H9 (cell line): ENCODE results near the gene SNAPC2. TPM values are rescaled to one million over a fixed set of nuclear protein-coding genes. Genes with fewer than 3 reads are reported as not detected.

Experiments
- DNase-seq: peaks from one replicate; pipeline ENCODE4 v3.0.0-alpha.2; 2017
- H2AFZ ChIP-seq: one replicate; pipeline ENCODE4 v1.6.1; 2013; ENCODE audit warnings: mild to moderate bottlenecking, low read length, control low read depth, moderate library complexity
- H2AK5ac ChIP-seq: 2 replicates; pipeline ENCODE4 v1.6.1; 2013; ENCODE audit warnings: low read length, control low read depth, mixed read lengths; ENCODE audit not compliant: insufficient read length
- H2BK120ac ChIP-seq: one replicate; pipeline ENCODE4 v1.6.1; 2013; ENCODE audit warnings: low read depth, mild to moderate bottlenecking, low read length, control low read depth, inconsistent platforms; ENCODE audit not compliant: poor library complexity, severe bottlenecking
- H2BK12ac ChIP-seq: 2 replicates; pipeline ENCODE4 v1.6.1; 2013; ENCODE audit warnings: low read length, control low read depth, mixed read lengths, low read depth; ENCODE audit not compliant: insufficient read length
- H2BK15ac ChIP-seq: 2 replicates; pipeline ENCODE4 v1.6.1; 2013; ENCODE audit warnings: low read depth, low read length, control low read depth
- H2BK20ac ChIP-seq: one replicate; pipeline ENCODE4 v1.6.1; 2013; ENCODE audit warnings: low read depth, mild to moderate bottlenecking, low read length, control low read depth, inconsistent platforms; ENCODE audit not compliant: poor library complexity, severe bottlenecking
- H2BK5ac ChIP-seq: 2 replicates; pipeline ENCODE4 v1.6.1; 2013; ENCODE audit warnings: low read length, control low read depth, mixed read lengths; ENCODE audit not compliant: insufficient read length
- H3K14ac ChIP-seq: 2 replicates; pipeline ENCODE4 v1.6.1; 2013; ENCODE audit warnings: low read length, control low read depth; ENCODE audit not compliant: insufficient read depth
- H3K18ac ChIP-seq: 2 replicates; pipeline ENCODE4 v1.6.1; 2013; ENCODE audit warnings: low read depth, mild to moderate bottlenecking, mixed read lengths, low read length, control low read depth; ENCODE audit not compliant: insufficient read length
- H3K23ac ChIP-seq: 2 replicates; pipeline ENCODE4 v1.6.1; 2013; ENCODE audit warnings: low read length, control low read depth, mixed read lengths, low read depth; ENCODE audit not compliant: insufficient read length
- H3K23me2 ChIP-seq: 2 replicates; pipeline ENCODE4 v1.6.1; 2013; ENCODE audit warnings: low read depth, mild to moderate bottlenecking, mixed read lengths, low read length, control low read depth; ENCODE audit not compliant: insufficient read length, poor library complexity, severe bottlenecking
- H3K27ac ChIP-seq: 2 replicates; pipeline ENCODE4 v1.5.1; 2013; ENCODE audit warnings: low read length, control low read depth, mixed read lengths, low read depth; ENCODE audit not compliant: insufficient read length
- H3K27me3 ChIP-seq: 2 replicates; pipeline ENCODE4 v1.6.1; 2013; ENCODE audit warnings: low read length, control low read depth, inconsistent platforms; ENCODE audit not compliant: insufficient read depth
- H3K4ac ChIP-seq: 2 replicates; pipeline ENCODE4 v1.6.1; 2013; ENCODE audit warnings: low read depth, mild to moderate bottlenecking, control low read depth, inconsistent platforms, low read length, moderate library complexity
- H3K4me1 ChIP-seq: 2 replicates; pipeline ENCODE4 v1.6.1; 2013; ENCODE audit warnings: low read length, control low read depth, inconsistent platforms; ENCODE audit not compliant: insufficient read depth
- H3K4me2 ChIP-seq: 2 replicates; pipeline ENCODE4 v1.6.1; 2013; ENCODE audit warnings: low read length, control low read depth, mixed read lengths; ENCODE audit not compliant: insufficient read length, insufficient read depth
- H3K56ac ChIP-seq: 2 replicates; pipeline ENCODE4 v1.6.1; 2013; ENCODE audit warnings: low read depth, mild to moderate bottlenecking, mixed read lengths, low read length, control low read depth; ENCODE audit not compliant: insufficient read length
- H3K79me1 ChIP-seq: 2 replicates; pipeline ENCODE4 v1.6.1; 2013; ENCODE audit warnings: low read depth, mild to moderate bottlenecking, moderate library complexity, low read length, control low read depth, inconsistent platforms; ENCODE audit not compliant: insufficient read depth, poor library complexity, severe bottlenecking
- H3K79me2 ChIP-seq: 2 replicates; pipeline ENCODE4 v1.6.1; 2013; ENCODE audit warnings: low read length, control low read depth, inconsistent platforms; ENCODE audit not compliant: insufficient read depth
- H3K9ac ChIP-seq: 2 replicates; pipeline ENCODE4 v1.6.1; 2013; ENCODE audit warnings: low read length, control low read depth, mixed read lengths; ENCODE audit not compliant: insufficient read length; ENCODE audit errors: extremely low read depth
- H3K9me3 ChIP-seq: one replicate; pipeline ENCODE4 v1.6.1; 2013; ENCODE audit warnings: low read depth, low read length, inconsistent platforms; ENCODE audit not compliant: control insufficient read depth
- H3T11ph ChIP-seq: one replicate; pipeline ENCODE4 v1.6.1; 2013; ENCODE audit warnings: mild to moderate bottlenecking, low read length, control low read depth, inconsistent platforms
- H4K20me1 ChIP-seq: one replicate; pipeline ENCODE4 v1.6.1; 2013; ENCODE audit not compliant: control insufficient read depth, insufficient read length, insufficient read depth
- H4K5ac ChIP-seq: 2 replicates; pipeline ENCODE4 v1.6.1; 2013; ENCODE audit warnings: low read depth, mild to moderate bottlenecking, mixed read lengths, low read length, control low read depth; ENCODE audit not compliant: insufficient read length
- H4K8ac ChIP-seq: replicated peaks from 2 replicates; pipeline ENCODE4 v1.6.1; 2013; ENCODE audit warnings: low read length, control low read depth, mixed read lengths, low read depth; ENCODE audit not compliant: insufficient read length
- H4K91ac ChIP-seq: 2 replicates; pipeline ENCODE4 v1.6.1; 2013; ENCODE audit warnings: low read depth, mild to moderate bottlenecking, moderate library complexity, mixed read lengths, low read length, control low read depth; ENCODE audit not compliant: insufficient read length
- H3K27ac Mint-ChIP-seq, 3 experiments: 2 replicates in 2 of 3; 3 replicates in 1 of 3; pipeline ENCODE4 v1.8.0; 2020 to 2021; ENCODE audit warnings: mixed read lengths in 3 of 3, mild to moderate bottlenecking in 1 of 3, moderate library complexity in 1 of 3
- H3K27me3 Mint-ChIP-seq: 2 replicates; pipeline ENCODE4 v1.8.0; 2021; ENCODE audit warnings: low read depth, mild to moderate bottlenecking, moderate library complexity, mixed read lengths
- H3K36me3 Mint-ChIP-seq, 3 experiments: 2 replicates in 2 of 3; 3 replicates in 1 of 3; pipeline ENCODE4 v1.8.0; 2020 to 2021; ENCODE audit warnings: low read depth in 3 of 3, mixed read lengths in 3 of 3; ENCODE audit not compliant: insufficient read depth in 1 of 3
- H3K4me1 Mint-ChIP-seq, 2 experiments: 2 replicates each; pipeline ENCODE4 v1.8.0; 2020; ENCODE audit warnings: mixed read lengths in 2 of 2
- H3K4me3 Mint-ChIP-seq, 2 experiments: 2 replicates in 1 of 2; 3 replicates in 1 of 2; pipeline ENCODE4 v1.8.0; 2020 to 2021; ENCODE audit warnings: mild to moderate bottlenecking in 2 of 2, mixed read lengths in 2 of 2, moderate library complexity in 1 of 2
- H3K9me3 Mint-ChIP-seq, 2 experiments: 2 replicates in 1 of 2; 3 replicates in 1 of 2; pipeline ENCODE4 v1.8.0; 2020; ENCODE audit warnings: mild to moderate bottlenecking in 2 of 2, mixed read lengths in 2 of 2, moderate library complexity in 1 of 2
- WGBS: extraction: QIAGEN DNeasy Blood & Tissue Kit; methylation state at CpG from one replicate; pipeline ENCODE4 v1.1.7; 2013; ENCODE audit warnings: missing lambda C conversion rate, low lambda C conversion rate, mixed read lengths; ENCODE audit not compliant: insufficient read length; ENCODE audit errors: extremely low coverage; 5-methylcytosine and 5-hydroxymethylcytosine counted together
- total RNA-seq: library from RNA; stranded (reverse); gene quantifications from 2 replicates; pipeline ENCODE4 v1.2.1, GENCODE V29; 2021
- TF ChIP-seq, protein P1 (sequence below): fragments of 200-600 bp; sonication (generic); conservative IDR thresholded peaks from 3 replicates; pipeline ENCODE4 v1.8.0; 2021; ENCODE audit warnings: antibody characterized with exemption, mild to moderate bottlenecking

The SNAPC2 gene
- total RNA-seq, 1 experiment from 2014 or later, result 17.8 TPM

- H3K23me2 ChIP-seq, result peaks cover 16% of the 10 kb centered on the region
- no peak overlapping the region for H3K14ac ChIP-seq
- H4K5ac ChIP-seq, result no peak overlapping the region
- Mint-ChIP-seq H3K36me3 (peaks cover 10 to 21% (median 11%) of the 10 kb centered on the region in 3 experiments), H3K4me3 (no peak overlapping the region), H3K27ac (no peak overlapping the region), H3K9me3 (no peaks in the 10 kb centered on the region; a peak in 3 of 5 replicates), H3K27me3 (peaks cover 3% of the 10 kb centered on the region; the same call in 1 of the 2 replicates), H3K4me1 (peaks cover 12 to 19% of the 10 kb centered on the region in 2 experiments)
- H3K9ac ChIP-seq, result no peak overlapping the region
- DNase-seq, result no peak
- no peak overlapping the region for H2AK5ac ChIP-seq
- no peaks in the 10 kb centered on the region for H3K79me1 ChIP-seq
- 0 out of 2 replicates have a peak, but pooled peaks cover 4% of the 10 kb centered on the region for H3K4me1 ChIP-seq
- H4K20me1 ChIP-seq, result no peaks in the 10 kb centered on the region
- TF ChIP-seq, protein P1, sequence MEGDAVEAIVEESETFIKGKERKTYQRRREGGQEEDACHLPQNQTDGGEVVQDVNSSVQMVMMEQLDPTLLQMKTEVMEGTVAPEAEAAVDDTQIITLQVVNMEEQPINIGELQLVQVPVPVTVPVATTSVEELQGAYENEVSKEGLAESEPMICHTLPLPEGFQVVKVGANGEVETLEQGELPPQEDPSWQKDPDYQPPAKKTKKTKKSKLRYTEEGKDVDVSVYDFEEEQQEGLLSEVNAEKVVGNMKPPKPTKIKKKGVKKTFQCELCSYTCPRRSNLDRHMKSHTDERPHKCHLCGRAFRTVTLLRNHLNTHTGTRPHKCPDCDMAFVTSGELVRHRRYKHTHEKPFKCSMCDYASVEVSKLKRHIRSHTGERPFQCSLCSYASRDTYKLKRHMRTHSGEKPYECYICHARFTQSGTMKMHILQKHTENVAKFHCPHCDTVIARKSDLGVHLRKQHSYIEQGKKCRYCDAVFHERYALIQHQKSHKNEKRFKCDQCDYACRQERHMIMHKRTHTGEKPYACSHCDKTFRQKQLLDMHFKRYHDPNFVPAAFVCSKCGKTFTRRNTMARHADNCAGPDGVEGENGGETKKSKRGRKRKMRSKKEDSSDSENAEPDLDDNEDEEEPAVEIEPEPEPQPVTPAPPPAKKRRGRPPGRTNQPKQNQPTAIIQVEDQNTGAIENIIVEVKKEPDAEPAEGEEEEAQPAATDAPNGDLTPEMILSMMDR, result no peak
- H2AFZ ChIP-seq, result no peak overlapping the region
- no peak overlapping the region for H2BK20ac ChIP-seq
- WGBS, result no CpG with 5 or more reads among the region's 21 CpGs
- no peak overlapping the region for H4K91ac ChIP-seq
- H3K4me2 ChIP-seq, result no peak overlapping the region
- no peak overlapping the region for H3K56ac ChIP-seq
- no peak overlapping the region for H3K4ac ChIP-seq
- peaks cover 6% of the 10 kb centered on the region; the same call in 1 of the 2 replicates for H3K79me2 ChIP-seq
- H2BK12ac ChIP-seq, result no peak overlapping the region
- H3T11ph ChIP-seq, result no peak overlapping the region
- H2BK120ac ChIP-seq, result no peak overlapping the region
- H2BK15ac ChIP-seq, result no peak overlapping the region
- H2BK5ac ChIP-seq, result no peak overlapping the region
- H3K18ac ChIP-seq, result no peak overlapping the region
- no peak overlapping the region for H3K23ac ChIP-seq
- no peak overlapping the region for H3K27ac ChIP-seq
- H4K8ac ChIP-seq, result no peak overlapping the region
- no peaks in the 10 kb centered on the region for H3K27me3 ChIP-seq
- H3K9me3 ChIP-seq, result no peaks in the 10 kb centered on the region
Observed at GRCh38 chr19:7900401-7900870, 19.7 kb upstream of the SNAPC2 start.
